ENCODE data around the gene CALD1. TPM values are rescaled to one million over a fixed set of nuclear protein-coding genes. Genes with fewer than 3 reads are reported as not detected.

CALD1 gene
- total RNA-seq, 2 experiments from 2014 or later = 2.1 to 2.2 TPM

GRCh38 chr7:134780166-134780828, 863 bp downstream of the CALD1 start:
- Mint-ChIP-seq H3K27me3 (peaks cover 3% of the 10 kb centered on the region), H3K36me3 (ENCODE audit: low read depth) (no peaks in the 10 kb centered on the region), H3K4me1 (ENCODE audit: low read depth) (no peaks in the 10 kb centered on the region), H3K27ac (no peak overlapping the region), H3K4me3 (no peak overlapping the region), H3K9me3 (no peaks in the 10 kb centered on the region)
- no peak for TF ChIP-seq CTCF (IDR thresholded peaks at IDR 0.05)
- ATAC-seq (no peak), DNase-seq (no peak)
- ChIA-PET CTCF (no interaction called here), POLR2A (no interaction called here)
- intact Hi-C loops (cut with micrococcal nuclease) = no loop called here

GRCh38 chr7:134781171-134781570, 1.7 kb downstream of the CALD1 start:
- DNase-seq = no peak
- Mint-ChIP-seq H3K4me3 (no peak overlapping the region), H3K9me3 (no peaks in the 10 kb centered on the region), H3K27ac (no peak overlapping the region), H3K36me3 (ENCODE audit: low read depth) (no peaks in the 10 kb centered on the region), H3K4me1 (ENCODE audit: low read depth) (no peaks in the 10 kb centered on the region), H3K27me3 (peaks cover 3% of the 10 kb centered on the region)
- CTCF ChIA-PET = no interaction called here
- ATAC-seq = no peak
- POLR2A ChIA-PET = no interaction called here
- intact Hi-C loops (cut with micrococcal nuclease) = no loop called here
- TF ChIP-seq CTCF (IDR thresholded peaks at IDR 0.05) = no peak

GRCh38 chr7:134782121-134782623, 2.7 kb downstream of the CALD1 start:
- Mint-ChIP-seq H3K36me3 (ENCODE audit: low read depth) (no peaks in the 10 kb centered on the region), H3K27me3 (peaks cover 3% of the 10 kb centered on the region), H3K4me1 (ENCODE audit: low read depth) (no peaks in the 10 kb centered on the region), H3K9me3 (no peaks in the 10 kb centered on the region), H3K27ac (no peak overlapping the region), H3K4me3 (no peak overlapping the region)
- POLR2A ChIA-PET = no interaction called here
- intact Hi-C loops (cut with micrococcal nuclease) = no loop called here
- CTCF ChIA-PET = no interaction called here
- DNase-seq (no peak), ATAC-seq (no peak)
- no peak for TF ChIP-seq CTCF (IDR thresholded peaks at IDR 0.05)

GRCh38 chr7:134783294-134784069, 4.0 kb downstream of the CALD1 start:
- ATAC-seq = no peak
- Mint-ChIP-seq H3K27ac (no peak overlapping the region), H3K9me3 (no peaks in the 10 kb centered on the region), H3K27me3 (no peaks in the 10 kb centered on the region), H3K4me3 (no peak overlapping the region), H3K4me1 (ENCODE audit: low read depth) (no peaks in the 10 kb centered on the region), H3K36me3 (ENCODE audit: low read depth) (no peaks in the 10 kb centered on the region)
- POLR2A ChIA-PET = no interaction called here
- no peak for TF ChIP-seq CTCF (IDR thresholded peaks at IDR 0.05)
- no peak for DNase-seq
- intact Hi-C loops (cut with micrococcal nuclease) = no loop called here
- CTCF ChIA-PET = no interaction called here
